ENCODE results near the gene CARNS1.

The CARNS1 gene, protein sequence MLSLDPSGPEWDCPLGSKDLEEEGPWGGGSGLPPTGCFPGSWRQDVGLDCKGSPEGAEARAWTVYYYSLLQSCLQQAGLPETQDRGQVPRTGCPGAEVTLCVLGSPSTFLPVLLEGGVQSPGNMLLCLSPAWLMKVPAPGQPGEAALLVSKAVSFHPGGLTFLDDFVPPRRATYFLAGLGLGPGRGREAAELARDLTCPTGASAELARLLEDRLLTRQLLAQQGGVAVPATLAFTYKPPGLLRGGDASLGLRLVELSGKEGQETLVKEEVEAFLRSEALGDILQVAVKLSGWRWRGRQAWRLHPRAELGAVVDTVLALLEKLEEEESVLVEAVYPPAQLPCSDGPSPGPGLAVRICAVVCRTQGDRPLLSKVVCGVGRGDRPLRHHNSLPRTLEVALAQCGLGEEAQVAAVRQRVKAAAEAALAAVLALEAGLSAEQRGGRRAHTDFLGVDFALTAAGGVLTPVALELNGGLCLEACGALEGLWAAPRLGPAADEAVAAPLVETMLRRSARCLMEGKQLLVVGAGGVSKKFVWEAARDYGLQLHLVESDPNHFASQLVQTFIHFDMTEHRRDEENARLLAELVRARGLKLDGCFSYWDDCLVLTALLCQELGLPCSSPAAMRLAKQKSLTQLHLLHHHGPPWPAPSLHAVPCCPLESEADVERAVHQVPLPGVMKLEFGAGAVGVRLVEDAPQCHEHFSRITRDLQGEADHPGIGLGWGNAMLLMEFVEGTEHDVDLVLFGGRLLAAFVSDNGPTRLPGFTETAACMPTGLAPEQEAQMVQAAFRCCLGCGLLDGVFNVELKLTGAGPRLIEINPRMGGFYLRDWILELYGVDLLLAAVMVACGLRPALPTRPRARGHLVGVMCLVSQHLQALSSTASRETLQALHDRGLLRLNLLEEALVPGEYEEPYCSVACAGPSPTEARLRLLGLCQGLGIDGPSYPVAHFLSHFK

DNA sequence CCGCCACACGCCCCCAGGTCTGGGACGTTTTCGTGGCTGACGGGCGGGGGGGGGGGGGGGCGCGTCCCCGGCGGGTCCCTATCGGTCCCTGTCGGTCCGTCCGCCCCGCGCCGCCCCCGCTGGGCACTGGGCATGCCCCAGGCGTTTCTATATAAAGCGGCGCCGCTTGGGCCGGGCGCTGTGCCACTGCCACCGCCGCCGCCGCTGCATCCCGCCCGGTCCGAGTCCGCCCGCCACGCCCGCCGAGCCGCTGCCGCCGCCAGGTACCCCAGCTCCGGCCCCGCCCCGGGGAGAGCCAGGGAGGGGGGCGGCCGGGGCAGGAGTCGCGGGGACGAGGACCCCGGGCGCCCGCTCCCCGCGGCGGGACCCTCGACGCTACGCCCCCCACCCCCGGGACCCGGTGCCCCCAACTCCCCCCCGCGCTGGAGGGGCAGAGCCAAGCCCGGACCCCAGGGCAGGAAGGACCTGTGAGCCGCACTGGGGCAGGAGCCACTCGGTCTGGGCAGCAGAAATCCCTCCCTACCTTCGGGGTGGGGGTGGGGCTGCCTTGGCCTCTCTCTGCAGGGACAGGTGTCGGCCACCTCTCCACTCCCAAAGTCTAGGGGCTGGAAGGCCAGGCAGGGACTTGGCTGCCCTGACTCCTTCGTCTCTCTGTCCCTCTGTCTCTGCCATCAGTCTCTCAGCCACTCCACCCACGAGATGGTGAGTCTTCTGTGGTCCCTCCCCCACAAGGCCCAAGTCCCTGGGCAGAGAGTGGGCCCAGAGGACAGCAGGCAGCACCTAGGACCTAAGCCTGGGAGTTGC, at the start of gene CARNS1:
CARNS1 (plus strand) TSS at position 178 of the 804 bp plus-strand sequence; CDS start at position 700, 522 bp downstream.
- TF ChIP-seq, protein P1, sequence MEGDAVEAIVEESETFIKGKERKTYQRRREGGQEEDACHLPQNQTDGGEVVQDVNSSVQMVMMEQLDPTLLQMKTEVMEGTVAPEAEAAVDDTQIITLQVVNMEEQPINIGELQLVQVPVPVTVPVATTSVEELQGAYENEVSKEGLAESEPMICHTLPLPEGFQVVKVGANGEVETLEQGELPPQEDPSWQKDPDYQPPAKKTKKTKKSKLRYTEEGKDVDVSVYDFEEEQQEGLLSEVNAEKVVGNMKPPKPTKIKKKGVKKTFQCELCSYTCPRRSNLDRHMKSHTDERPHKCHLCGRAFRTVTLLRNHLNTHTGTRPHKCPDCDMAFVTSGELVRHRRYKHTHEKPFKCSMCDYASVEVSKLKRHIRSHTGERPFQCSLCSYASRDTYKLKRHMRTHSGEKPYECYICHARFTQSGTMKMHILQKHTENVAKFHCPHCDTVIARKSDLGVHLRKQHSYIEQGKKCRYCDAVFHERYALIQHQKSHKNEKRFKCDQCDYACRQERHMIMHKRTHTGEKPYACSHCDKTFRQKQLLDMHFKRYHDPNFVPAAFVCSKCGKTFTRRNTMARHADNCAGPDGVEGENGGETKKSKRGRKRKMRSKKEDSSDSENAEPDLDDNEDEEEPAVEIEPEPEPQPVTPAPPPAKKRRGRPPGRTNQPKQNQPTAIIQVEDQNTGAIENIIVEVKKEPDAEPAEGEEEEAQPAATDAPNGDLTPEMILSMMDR (IDR thresholded peaks at IDR 0.05; ENCODE audit: insufficient read depth, missing control alignments): no peak
- DNase-seq (ENCODE audit: insufficient read length, low spot score) (no peak), FAIRE-seq (no peak)

DNA sequence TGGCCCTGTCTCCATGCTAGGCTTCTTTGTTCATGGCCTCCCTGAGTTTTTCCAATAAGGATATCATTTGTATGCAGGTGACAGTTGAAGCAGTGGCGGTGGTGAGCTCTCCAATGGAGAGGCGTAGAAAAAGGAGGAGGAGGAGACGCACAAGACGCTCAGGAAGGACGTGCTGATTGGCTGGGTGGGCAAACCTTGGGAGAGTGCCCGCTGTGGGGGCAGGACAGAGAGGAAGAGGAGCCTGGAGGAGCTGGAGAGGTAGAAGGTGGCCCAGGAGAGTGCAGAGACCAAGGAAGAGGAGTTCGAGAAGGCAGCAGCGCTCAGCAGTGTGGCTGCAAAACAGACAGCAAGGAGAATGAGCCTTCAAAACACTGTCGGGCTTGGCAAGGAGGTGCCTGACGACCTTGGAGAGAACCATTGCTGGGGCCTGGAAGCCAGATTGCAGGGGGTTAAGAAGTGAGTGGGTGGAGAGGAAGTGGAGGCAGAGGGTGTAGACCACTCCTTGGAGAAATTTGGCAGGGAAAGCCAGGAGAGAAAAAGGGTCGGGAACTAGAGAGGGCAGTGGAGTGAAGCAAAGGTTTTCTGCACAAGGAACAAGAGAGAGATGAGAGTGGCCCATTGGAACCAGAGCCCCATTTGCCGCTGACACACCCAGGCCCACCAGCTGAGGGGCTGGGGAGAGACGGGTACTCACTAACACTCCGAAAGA, 49.6 kb upstream of the CARNS1 start:
- FAIRE-seq: no peak
- TF ChIP-seq, protein P1 (IDR thresholded peaks at IDR 0.05; ENCODE audit: insufficient read depth, missing control alignments): no peak
- DNase-seq (ENCODE audit: insufficient read length, low spot score): no peak

DNA sequence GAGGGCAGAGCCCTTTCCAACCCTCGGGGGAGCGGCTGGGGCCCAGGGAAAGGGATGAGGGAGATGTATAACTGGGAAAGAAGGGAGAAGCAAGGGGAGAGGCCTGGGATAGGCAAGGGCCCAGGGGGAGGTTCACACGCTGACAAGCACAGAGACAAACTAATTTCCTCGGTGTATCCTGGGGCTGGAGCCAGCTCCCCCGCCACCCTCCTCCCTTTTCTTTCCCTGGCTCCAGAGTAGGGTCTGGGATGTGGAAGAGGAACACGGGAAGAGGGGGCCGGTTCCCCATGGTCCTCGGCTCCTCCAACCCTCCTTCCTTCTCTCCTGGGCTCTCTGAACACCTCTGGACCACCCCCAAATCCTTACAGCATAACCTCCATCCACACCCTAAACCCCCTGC, 48.9 kb upstream of the CARNS1 start:
- no peak for FAIRE-seq
- TF ChIP-seq, protein P1 (IDR thresholded peaks at IDR 0.05; ENCODE audit: insufficient read depth, missing control alignments): no peak
- no peak for DNase-seq (ENCODE audit: insufficient read length, low spot score)

DNA sequence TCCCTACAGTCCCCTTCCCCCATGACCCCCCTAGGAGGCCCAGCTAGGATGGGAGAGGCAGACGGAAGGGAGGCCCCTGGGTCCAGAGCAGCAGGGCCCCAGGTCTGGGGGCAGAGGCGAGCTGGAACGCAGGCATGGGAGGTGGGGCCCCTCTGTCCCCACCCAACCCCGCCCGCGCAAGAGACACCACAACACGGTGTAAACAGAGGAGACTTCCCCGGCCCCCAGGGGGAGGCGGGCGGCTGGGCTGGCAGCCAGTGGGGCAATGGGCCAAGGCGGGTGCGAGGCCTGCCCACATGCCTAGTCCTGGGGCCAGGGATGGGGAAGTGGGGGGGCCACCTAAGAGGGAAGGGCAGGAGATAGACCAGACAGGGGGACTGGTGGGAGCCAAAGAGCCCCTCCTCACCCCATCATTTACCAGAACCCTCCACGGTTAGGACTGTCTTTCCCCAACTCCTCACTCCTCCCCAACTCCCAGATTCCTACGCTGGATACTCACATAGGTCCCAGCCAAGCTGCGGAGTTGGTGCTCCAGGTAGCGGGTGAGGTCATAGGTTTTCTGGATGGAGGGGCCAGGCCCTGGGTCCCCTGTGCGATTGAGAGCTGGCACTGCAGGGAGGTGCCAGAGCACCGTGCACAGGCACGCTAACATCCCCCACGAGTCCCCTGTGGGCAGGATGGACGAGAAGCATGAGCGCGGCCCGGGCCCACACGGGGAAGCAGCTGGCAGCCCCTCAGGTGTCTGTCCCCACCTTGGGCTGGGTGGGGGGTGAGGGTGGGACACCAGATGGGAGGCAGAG, 48.3 kb upstream of the CARNS1 start:
- TF ChIP-seq, protein P1 (IDR thresholded peaks at IDR 0.05; ENCODE audit: insufficient read depth, missing control alignments): no peak
- no peak for FAIRE-seq
- DNase-seq (ENCODE audit: insufficient read length, low spot score): no peak

DNA sequence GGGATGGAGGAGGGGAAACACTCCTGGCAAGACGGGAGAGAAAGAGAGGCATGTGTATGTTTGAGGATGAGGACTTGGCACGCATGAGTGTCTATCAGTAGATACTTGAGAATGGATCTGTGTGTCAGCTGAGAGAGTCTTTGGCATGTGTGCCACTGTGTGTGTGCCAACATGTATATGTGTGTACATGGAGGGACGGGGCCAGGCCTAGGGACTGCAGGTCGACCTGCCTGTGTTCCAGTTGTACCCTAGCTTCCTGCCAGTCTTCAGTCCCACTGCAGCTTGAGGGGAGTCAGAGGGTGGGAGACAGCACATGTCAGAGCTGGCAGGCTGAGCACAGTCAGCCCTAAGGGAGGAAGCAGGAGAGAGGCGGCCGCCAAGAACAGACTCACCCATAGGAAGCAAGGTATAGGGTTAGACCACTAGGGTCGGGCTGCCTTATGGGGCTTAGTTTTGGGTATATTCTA, 47.7 kb upstream of the CARNS1 start:
- no peak for DNase-seq (ENCODE audit: insufficient read length, low spot score)
- TF ChIP-seq, protein P1 (IDR thresholded peaks at IDR 0.05; ENCODE audit: insufficient read depth, missing control alignments): no peak
- FAIRE-seq: no peak
